Osteocyte (in vitro differentiated cells): ENCODE measurements around the gene CCHCR1. TPM values are rescaled to one million over a fixed set of nuclear protein-coding genes. Genes with fewer than 3 reads are reported as not detected.
"Not testable (repeated sequence)": the region's sequence is repeated elsewhere in the genome, so short reads cannot be mapped to it uniquely, and the experiment has no call there.

Experiments
- DNase-seq: peaks from one replicate; pipeline ENCODE4 v3.0.0; 2021; ENCODE audit warnings: mixed read lengths; ENCODE audit not compliant: unreplicated experiment; ENCODE audit errors: extremely low spot score
- H3K27ac Mint-ChIP-seq: one replicate; pipeline ENCODE4 v1.8.0; 2021; ENCODE audit warnings: mild to moderate bottlenecking, mixed read lengths; ENCODE audit not compliant: unreplicated experiment
- H3K27me3 Mint-ChIP-seq: one replicate; pipeline ENCODE4 v1.8.0; 2021; ENCODE audit warnings: mixed read lengths; ENCODE audit not compliant: unreplicated experiment
- H3K36me3 Mint-ChIP-seq: one replicate; pipeline ENCODE4 v1.8.0; 2021; ENCODE audit warnings: mixed read lengths; ENCODE audit not compliant: unreplicated experiment
- H3K4me1 Mint-ChIP-seq: one replicate; pipeline ENCODE4 v1.8.0; 2021; ENCODE audit warnings: mixed read lengths; ENCODE audit not compliant: unreplicated experiment
- H3K4me3 Mint-ChIP-seq: one replicate; pipeline ENCODE4 v1.8.0; 2021; ENCODE audit warnings: mild to moderate bottlenecking, moderate library complexity, mixed read lengths; ENCODE audit not compliant: unreplicated experiment
- H3K9me3 Mint-ChIP-seq: one replicate; pipeline ENCODE4 v1.8.0; 2021; ENCODE audit warnings: mixed read lengths; ENCODE audit not compliant: unreplicated experiment
- CTCF ChIP-seq: fragments of 200-600 bp; sonication (generic); IDR thresholded peaks from 2 replicates; pipeline ENCODE4 v1.5.0; 2021; ENCODE audit warnings: antibody characterized with exemption, mild to moderate bottlenecking, moderate library complexity
- total RNA-seq: library from RNA; stranded (reverse); gene quantifications from 2 replicates; pipeline ENCODE4 v1.2.1, GENCODE V29; 2021

The CCHCR1 gene
- total RNA-seq, 1 donor from 2014 or later = 19.0 TPM

- no peak overlapping the region for H3K4me3 Mint-ChIP-seq
- TF ChIP-seq CTCF = no peak
- no peaks in the 10 kb centered on the region for H3K9me3 Mint-ChIP-seq
- DNase-seq = no peak
- no peaks in the 10 kb centered on the region for H3K27me3 Mint-ChIP-seq
- peaks cover 26% of the 10 kb centered on the region for H3K4me1 Mint-ChIP-seq
- H3K36me3 Mint-ChIP-seq = no peaks in the 10 kb centered on the region
- H3K27ac Mint-ChIP-seq = no peak overlapping the region
These were observed 44.9 kb upstream of the CCHCR1 start for GRCh38 chr6:31202259-31203166.

- H3K36me3 Mint-ChIP-seq, H3K27me3 Mint-ChIP-seq, H3K4me3 Mint-ChIP-seq, H3K9me3 Mint-ChIP-seq, DNase-seq, H3K27ac Mint-ChIP-seq: not testable (repeated sequence)
- H3K4me1 Mint-ChIP-seq = peaks cover 30% of the 10 kb centered on the region
These were observed 41.5 kb upstream of the CCHCR1 start for GRCh38 chr6:31199105-31199452.

GRCh38 chr6:31197559-31198305, 40.1 kb upstream of the CCHCR1 start:
- no peak for TF ChIP-seq CTCF
- Mint-ChIP-seq H3K27ac (peak overlapping the region; percentile 96), H3K36me3 (no peaks in the 10 kb centered on the region), H3K4me1 (peaks cover 17% of the 10 kb centered on the region), H3K9me3 (no peaks in the 10 kb centered on the region), H3K27me3 (no peaks in the 10 kb centered on the region), H3K4me3 (peak overlapping the region; percentile 91)
- DNase-seq = peak; percentile 87

GRCh38 chr6:31196251-31197022, 38.8 kb upstream of the CCHCR1 start:
- DNase-seq, H3K9me3 Mint-ChIP-seq, H3K27me3 Mint-ChIP-seq, H3K36me3 Mint-ChIP-seq: not testable (repeated sequence)
- Mint-ChIP-seq H3K27ac (peak overlapping the region; percentile 96), H3K4me3 (peak overlapping the region; percentile 91), H3K4me1 (peaks cover 15% of the 10 kb centered on the region)

- DNase-seq, H3K36me3 Mint-ChIP-seq, H3K4me3 Mint-ChIP-seq, H3K9me3 Mint-ChIP-seq, H3K27ac Mint-ChIP-seq, H3K27me3 Mint-ChIP-seq: not testable (repeated sequence)
- peaks cover 15% of the 10 kb centered on the region for H3K4me1 Mint-ChIP-seq
These were observed 37.8 kb upstream of the CCHCR1 start for GRCh38 chr6:31195308-31195979.
